Vagina (tissue), 2 donors: ENCODE data around the gene GATM.

Source experiments
- POLR2A ChIP-seq, 2 donors: fragments of 450-650 bp; IDR thresholded peaks; one replicate each; pipeline ENCODE4 v1.6.1; 2017; ENCODE audit warnings: antibody characterized with exemption in 2 of 2, mild to moderate bottlenecking in 2 of 2, moderate library complexity in 2 of 2
- POLR2AphosphoS5 ChIP-seq, 2 donors: sonication (generic); formaldehyde crosslinking; IDR thresholded peaks; one replicate each; pipeline ENCODE4 v1.9.0; 2017; ENCODE audit warnings: antibody characterized with exemption in 2 of 2, mild to moderate bottlenecking in 2 of 2, low read depth in 1 of 2; ENCODE audit not compliant: insufficient read depth in 1 of 2
- TF ChIP-seq, protein P1 (sequence below), 3 experiments: fragments of 450-650 bp in 2 of 3; fragments of 200-600 bp in 1 of 3; sonication (generic) in 1 of 3; IDR thresholded peaks; one replicate each; pipeline ENCODE4 v1.5.1; 2017 to 2019; ENCODE audit warnings: antibody characterized with exemption in 3 of 3, mild to moderate bottlenecking in 2 of 3, moderate library complexity in 2 of 3

- TF ChIP-seq, protein P1, sequence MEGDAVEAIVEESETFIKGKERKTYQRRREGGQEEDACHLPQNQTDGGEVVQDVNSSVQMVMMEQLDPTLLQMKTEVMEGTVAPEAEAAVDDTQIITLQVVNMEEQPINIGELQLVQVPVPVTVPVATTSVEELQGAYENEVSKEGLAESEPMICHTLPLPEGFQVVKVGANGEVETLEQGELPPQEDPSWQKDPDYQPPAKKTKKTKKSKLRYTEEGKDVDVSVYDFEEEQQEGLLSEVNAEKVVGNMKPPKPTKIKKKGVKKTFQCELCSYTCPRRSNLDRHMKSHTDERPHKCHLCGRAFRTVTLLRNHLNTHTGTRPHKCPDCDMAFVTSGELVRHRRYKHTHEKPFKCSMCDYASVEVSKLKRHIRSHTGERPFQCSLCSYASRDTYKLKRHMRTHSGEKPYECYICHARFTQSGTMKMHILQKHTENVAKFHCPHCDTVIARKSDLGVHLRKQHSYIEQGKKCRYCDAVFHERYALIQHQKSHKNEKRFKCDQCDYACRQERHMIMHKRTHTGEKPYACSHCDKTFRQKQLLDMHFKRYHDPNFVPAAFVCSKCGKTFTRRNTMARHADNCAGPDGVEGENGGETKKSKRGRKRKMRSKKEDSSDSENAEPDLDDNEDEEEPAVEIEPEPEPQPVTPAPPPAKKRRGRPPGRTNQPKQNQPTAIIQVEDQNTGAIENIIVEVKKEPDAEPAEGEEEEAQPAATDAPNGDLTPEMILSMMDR (IDR thresholded peaks at IDR 0.05) = no peak
- TF ChIP-seq POLR2A (IDR thresholded peaks at IDR 0.05) (no peak), POLR2AphosphoS5 (IDR thresholded peaks at IDR 0.05; ENCODE audit: insufficient read depth in 1 of 2, low read depth in 1 of 2) (no peak)
These were observed 31.3 kb downstream of the GATM start for GRCh38 chr15:45347033-45347432.
